Activated CD4-positive, alpha-beta memory T cell treated with anti-CD3 and anti-CD28 coated beads, Interleukin-2, amount 10 ng/mL, durations not matched to agents 7 days and 5 days (primary cell): ENCODE data around the gene SMC3. TPM values are rescaled to one million over a fixed set of nuclear protein-coding genes. Genes with fewer than 3 reads are reported as not detected.
A peak's percentile ranks its signal among the peaks of the same experiment; 100 is the strongest.
"Not testable (repeated sequence)": the region's sequence is repeated elsewhere in the genome, so short reads cannot be mapped to it uniquely, and the experiment has no call there.

Source experiments
- CTCF ChIA-PET: fragments of 350-600 bp; sonication (Branson Sonifier 250); formaldehyde crosslinking; loops from one replicate; lab custom pipeline; 2021; ENCODE audit warnings: antibody characterized with exemption, inconsistent platforms; lab: Charles Lee
- POLR2A ChIA-PET: fragments of 350-600 bp; sonication (Branson Sonifier 250); formaldehyde crosslinking; loops from one replicate; lab custom pipeline; 2021; ENCODE audit warnings: antibody characterized with exemption; lab: Charles Lee
- DNase-seq: peaks from one replicate; pipeline ENCODE4 v3.0.0-alpha.2; 2020
- H3K27ac Mint-ChIP-seq: one replicate; pipeline ENCODE4 v1.8.0; 2021; ENCODE audit warnings: mild to moderate bottlenecking, mixed read lengths
- H3K27me3 Mint-ChIP-seq: one replicate; pipeline ENCODE4 v1.8.0; 2021; ENCODE audit warnings: mixed read lengths
- H3K36me3 Mint-ChIP-seq: one replicate; pipeline ENCODE4 v1.8.0; 2021; ENCODE audit warnings: low read depth, mixed read lengths
- H3K4me1 Mint-ChIP-seq: one replicate; pipeline ENCODE4 v1.8.0; 2021; ENCODE audit warnings: mixed read lengths
- H3K4me3 Mint-ChIP-seq: one replicate; pipeline ENCODE4 v1.8.0; 2021; ENCODE audit warnings: mild to moderate bottlenecking, mixed read lengths
- H3K9me3 Mint-ChIP-seq: one replicate; pipeline ENCODE4 v1.8.0; 2021; ENCODE audit warnings: mixed read lengths
- total RNA-seq, 2 experiments: library from RNA; stranded (reverse); gene quantifications; one replicate each; pipeline ENCODE4 v1.2.3, GENCODE V29; 2021

The SMC3 gene
- total RNA-seq, 2 experiments from 2014 or later, result 81.0 to 83.0 TPM

DNA sequence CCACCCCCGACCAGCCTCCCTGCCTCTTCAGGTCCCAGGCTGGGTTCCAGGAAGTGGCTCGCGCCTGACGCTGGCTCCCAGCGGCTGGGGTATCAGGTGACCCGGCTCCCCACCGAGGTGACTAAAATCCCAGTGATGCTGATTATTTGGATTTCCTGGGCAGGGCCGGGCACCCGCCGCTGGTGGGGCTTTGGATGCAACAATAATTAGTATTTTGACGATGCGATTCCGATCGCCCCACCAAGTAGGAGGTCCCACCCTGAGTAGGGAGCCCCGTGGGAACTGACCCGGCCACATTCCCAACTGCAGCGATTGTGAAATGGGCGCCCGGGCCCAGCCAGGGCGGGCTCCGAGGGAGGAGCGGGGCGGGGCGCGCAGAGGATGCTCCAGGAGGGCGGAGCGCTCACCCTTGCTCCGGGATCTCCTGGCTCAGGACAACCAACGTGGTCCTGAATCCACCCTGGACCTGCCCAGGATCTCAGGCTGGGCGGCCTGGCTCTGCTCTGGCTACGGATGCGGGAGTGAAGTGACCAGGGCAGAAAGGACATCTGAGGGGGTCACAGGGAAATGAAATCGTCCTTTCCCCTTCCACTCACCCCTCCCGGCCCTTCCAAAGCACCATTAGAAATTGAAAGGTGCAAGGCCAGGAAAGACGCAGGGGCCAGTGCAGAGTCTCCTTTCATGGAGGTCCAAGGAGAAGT is 37.2 kb upstream of the SMC3 start:
- no peaks in the 10 kb centered on the region for H3K36me3 Mint-ChIP-seq
- ChIA-PET CTCF (interaction anchor here (1.6 to 1.9 kb wide), 3 partner anchors 16 to 216 kb away, joined by 3 to 5 read pairs (median 5); no protein-coding TSS in a partner anchor), POLR2A (interaction anchor here (1.0 to 1.2 kb wide), 2 partner anchors 32 to 37 kb away, joined by 4 to 5 read pairs; no protein-coding TSS in a partner anchor)
- no peak overlapping the region for H3K4me3 Mint-ChIP-seq
- H3K27ac Mint-ChIP-seq, result peak overlapping the region; percentile 3
- no peaks in the 10 kb centered on the region for H3K27me3 Mint-ChIP-seq
- H3K4me1 Mint-ChIP-seq, result peaks cover 62% of the 10 kb centered on the region
- no peak for DNase-seq
- no peaks in the 10 kb centered on the region for H3K9me3 Mint-ChIP-seq

DNA sequence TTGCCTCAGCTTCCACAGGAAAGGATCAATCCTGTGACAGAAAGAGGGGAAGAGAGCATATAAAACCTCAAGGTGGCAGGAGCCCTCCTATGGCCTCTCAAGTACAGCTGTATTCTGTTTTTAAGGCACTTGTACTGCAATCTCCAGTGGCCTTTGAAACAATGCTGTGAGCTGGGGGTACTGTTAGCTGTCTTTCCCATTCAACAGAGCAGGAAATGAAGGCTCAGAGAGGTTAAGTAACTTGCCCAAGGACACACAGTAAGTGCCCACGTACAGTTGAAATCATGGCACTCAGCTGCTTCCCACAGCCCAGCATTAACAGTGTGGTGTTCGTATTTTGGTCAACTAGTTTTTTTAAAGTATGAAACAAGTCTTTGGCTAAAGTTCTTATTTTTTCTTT is 35.8 kb upstream of the SMC3 start:
- Mint-ChIP-seq H3K36me3 (no peaks in the 10 kb centered on the region), H3K27me3 (no peaks in the 10 kb centered on the region), H3K4me1 (peaks cover 63% of the 10 kb centered on the region), H3K9me3 (no peaks in the 10 kb centered on the region), H3K27ac (no peak overlapping the region), H3K4me3 (no peak overlapping the region)
- no peak for DNase-seq
- CTCF ChIA-PET, result interaction anchor here (0.7 to 1.7 kb wide), 3 partner anchors 15 to 177 kb away, joined by 3 to 5 read pairs (median 3); no protein-coding TSS in a partner anchor
- POLR2A ChIA-PET, result interaction anchor here (1.2 kb wide), 1 partner anchor 9 kb away, joined by 3 read pairs; no protein-coding TSS in a partner anchor

DNA sequence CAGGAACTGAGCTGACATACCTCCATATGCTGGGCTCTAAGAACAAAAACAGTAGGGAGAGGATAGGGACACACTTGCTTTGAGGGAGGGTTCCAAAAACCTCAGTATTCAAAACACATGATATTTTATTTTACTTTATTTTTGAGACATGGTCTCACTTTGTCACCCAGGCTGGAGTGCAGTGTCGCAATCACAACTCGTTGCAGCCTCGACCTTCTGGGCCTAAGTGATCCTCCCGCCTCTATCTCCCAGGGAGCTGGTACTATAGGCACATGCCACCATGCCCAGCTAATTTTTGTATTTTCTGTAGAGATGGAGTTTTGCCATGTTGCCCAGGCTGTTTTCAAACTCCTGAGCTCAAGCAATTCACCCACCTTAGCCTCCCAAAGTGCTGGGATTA is 34.9 kb upstream of the SMC3 start:
- H3K27ac Mint-ChIP-seq, result not testable (repeated sequence)

GRCh38 chr10:110533149-110533548 is 34.3 kb upstream of the SMC3 start:
- DNase-seq, result no peak
- Mint-ChIP-seq H3K27me3 (peaks cover 6% of the 10 kb centered on the region), H3K4me1 (peaks cover 60% of the 10 kb centered on the region), H3K36me3 (no peaks in the 10 kb centered on the region), H3K4me3 (no peak overlapping the region), H3K9me3 (no peaks in the 10 kb centered on the region), H3K27ac (no peak overlapping the region)
- POLR2A ChIA-PET, result interaction anchor here (1.1 to 2.3 kb wide), 4 partner anchors 21 to 178 kb away, joined by 3 to 7 read pairs (median 4); no protein-coding TSS in a partner anchor
- CTCF ChIA-PET, result interaction anchor here (0.8 kb wide), 1 partner anchor 13 kb away, joined by 3 read pairs; no protein-coding TSS in a partner anchor

More for the DNA sequence above, 34.9 kb upstream of the SMC3 start:
- H3K9me3 Mint-ChIP-seq, H3K27me3 Mint-ChIP-seq, H3K36me3 Mint-ChIP-seq, H3K4me3 Mint-ChIP-seq, DNase-seq: not testable (repeated sequence)
- ChIA-PET CTCF (interaction anchor here (1.7 kb wide), 1 partner anchor 14 kb away, joined by 5 read pairs; no protein-coding TSS in a partner anchor), POLR2A (interaction anchor here (1.1 to 2.3 kb wide), 4 partner anchors 21 to 177 kb away, joined by 3 to 7 read pairs (median 4); no protein-coding TSS in a partner anchor)
- peaks cover 65% of the 10 kb centered on the region for H3K4me1 Mint-ChIP-seq

DNA sequence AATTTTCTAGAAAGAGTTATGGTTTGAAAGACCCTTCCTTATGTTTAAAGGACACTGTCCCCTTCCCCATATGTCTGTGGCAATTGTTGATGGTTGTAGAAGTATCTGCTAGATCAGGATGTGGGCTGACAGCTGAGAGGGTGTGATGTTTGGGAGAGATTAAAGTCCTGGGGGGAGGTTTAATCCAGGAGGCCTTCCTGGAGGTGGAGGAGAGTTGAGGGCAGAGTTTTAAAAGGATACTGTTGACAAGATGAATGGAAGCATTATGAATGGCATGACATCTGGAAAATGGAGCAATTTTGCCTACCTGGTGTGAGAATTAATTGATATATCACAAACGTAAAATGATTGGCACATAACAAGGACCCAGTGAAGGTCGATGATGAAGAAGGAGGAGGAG is 32.9 kb upstream of the SMC3 start:
- Mint-ChIP-seq H3K4me3 (no peak overlapping the region), H3K4me1 (peaks cover 47% of the 10 kb centered on the region), H3K36me3 (no peaks in the 10 kb centered on the region), H3K27ac (no peak overlapping the region), H3K27me3 (peaks cover 6% of the 10 kb centered on the region), H3K9me3 (no peaks in the 10 kb centered on the region)
- DNase-seq, result no peak
- ChIA-PET POLR2A (interaction anchor here (1.6 to 1.8 kb wide), 2 partner anchors 31 to 180 kb away, joined by 5 read pairs; no protein-coding TSS in a partner anchor), CTCF (interaction anchor here (2.4 kb wide), 1 partner anchor 180 kb away, joined by 9 read pairs; no protein-coding TSS in a partner anchor)

GRCh38 chr10:110535958-110536891 is 31.3 kb upstream of the SMC3 start:
- Mint-ChIP-seq H3K9me3 (no peaks in the 10 kb centered on the region), H3K4me1 (peaks cover 38% of the 10 kb centered on the region), H3K36me3 (no peaks in the 10 kb centered on the region), H3K4me3 (no peak overlapping the region), H3K27ac (peak overlapping the region; percentile 30), H3K27me3 (peaks cover 6% of the 10 kb centered on the region)
- ChIA-PET CTCF (interaction anchor here (2.4 to 2.6 kb wide), 2 partner anchors 10 to 181 kb away, joined by 9 read pairs; no protein-coding TSS in a partner anchor), POLR2A (interaction anchor here (1.0 to 1.8 kb wide), 4 partner anchors 22 to 231 kb away, joined by 3 to 6 read pairs (median 4); no protein-coding TSS in a partner anchor)
- peak; percentile 75 for DNase-seq

DNA sequence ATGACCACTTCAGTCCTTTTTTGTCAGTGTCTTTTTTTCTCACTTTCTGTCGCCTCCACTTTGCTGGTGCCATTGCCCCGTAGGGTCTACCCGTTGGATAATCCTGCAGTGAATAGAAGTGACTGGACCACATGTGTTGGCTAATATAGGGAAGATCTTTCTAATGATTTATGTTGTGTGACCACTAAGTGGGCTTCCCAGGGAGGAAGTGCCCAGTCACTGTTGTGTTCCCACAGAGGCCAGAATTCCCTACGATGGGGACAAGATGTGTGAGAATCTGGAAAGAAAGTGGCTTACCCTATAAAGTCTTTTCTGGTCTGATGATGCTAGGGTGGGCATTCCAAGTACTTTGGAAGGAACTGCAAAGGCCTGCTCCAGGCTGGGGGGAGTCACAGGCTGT is 28.4 kb upstream of the SMC3 start:
- Mint-ChIP-seq H3K36me3 (no peaks in the 10 kb centered on the region), H3K27me3 (peaks cover 6% of the 10 kb centered on the region), H3K4me1 (peaks cover 33% of the 10 kb centered on the region), H3K9me3 (no peaks in the 10 kb centered on the region), H3K27ac (no peak overlapping the region), H3K4me3 (no peak overlapping the region)
- ChIA-PET CTCF (interaction anchor here (1.2 kb wide), 1 partner anchor 234 kb away, joined by 3 read pairs; no protein-coding TSS in a partner anchor), POLR2A (interaction anchor here (1.7 to 2.1 kb wide), 2 partner anchors 10 to 40 kb away, joined by 4 to 7 read pairs; no protein-coding TSS in a partner anchor)
- no peak for DNase-seq

GRCh38 chr10:110540031-110540430 is 27.5 kb upstream of the SMC3 start:
- no peak overlapping the region for H3K4me3 Mint-ChIP-seq
- H3K27me3 Mint-ChIP-seq, result peaks cover 6% of the 10 kb centered on the region
- no peak overlapping the region for H3K27ac Mint-ChIP-seq
- H3K4me1 Mint-ChIP-seq, result peaks cover 25% of the 10 kb centered on the region
- ChIA-PET POLR2A (interaction anchor here (0.9 to 2.1 kb wide), 4 partner anchors 11 to 205 kb away, joined by 3 to 7 read pairs (median 4); no protein-coding TSS in a partner anchor), CTCF (interaction anchor here (0.8 to 1.2 kb wide), 3 partner anchors 37 to 235 kb away, joined by 3 to 4 read pairs (median 3); partner anchors contain the start of gene SMNDC1)
- no peak for DNase-seq
- H3K9me3 Mint-ChIP-seq, result no peaks in the 10 kb centered on the region
- no peaks in the 10 kb centered on the region for H3K36me3 Mint-ChIP-seq

DNA sequence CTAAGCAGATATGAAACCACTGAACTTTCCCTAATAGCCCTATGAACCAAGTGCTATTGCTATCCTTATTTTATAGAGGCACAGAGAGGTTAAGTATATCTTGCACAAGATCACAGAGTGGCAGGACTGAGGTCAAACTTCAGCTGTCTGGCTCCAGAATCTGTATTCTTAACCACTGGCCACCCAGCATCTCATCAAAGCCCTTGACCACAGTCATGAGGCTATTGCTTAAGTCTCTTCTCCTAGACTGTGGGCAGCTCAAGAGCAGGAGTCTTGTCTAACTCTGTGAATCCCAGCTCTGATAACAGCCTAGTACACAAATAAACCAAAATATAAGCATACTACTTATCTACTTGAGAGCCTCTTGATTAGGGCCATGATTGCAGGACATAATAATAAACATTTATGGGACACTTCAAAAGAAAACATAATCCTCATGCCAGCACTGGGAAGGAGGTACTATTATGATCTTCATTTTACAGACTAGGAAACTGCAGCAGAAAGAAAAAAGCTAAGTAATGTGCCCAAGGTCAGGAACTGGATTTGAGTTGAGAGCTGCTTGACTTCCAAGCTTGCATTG is 22.4 kb upstream of the SMC3 start:
- H3K4me1 Mint-ChIP-seq, result peaks cover 12% of the 10 kb centered on the region
- H3K27me3 Mint-ChIP-seq, result peaks cover 10% of the 10 kb centered on the region
- H3K36me3 Mint-ChIP-seq, result no peaks in the 10 kb centered on the region
- DNase-seq, result no peak
- no peak overlapping the region for H3K4me3 Mint-ChIP-seq
- ChIA-PET POLR2A (interaction anchor here (2.3 to 3.3 kb wide), 4 partner anchors 44 to 240 kb away, joined by 6 to 26 read pairs (median 18); partner anchors contain the start of genes DUSP5 and SMNDC1), CTCF (interaction anchor here (0.5 to 3.7 kb wide), 8 partner anchors 41 to 239 kb away, joined by 3 to 67 read pairs (median 18); partner anchors contain the start of gene SMNDC1)
- no peaks in the 10 kb centered on the region for H3K9me3 Mint-ChIP-seq
- H3K27ac Mint-ChIP-seq, result no peak overlapping the region

DNA sequence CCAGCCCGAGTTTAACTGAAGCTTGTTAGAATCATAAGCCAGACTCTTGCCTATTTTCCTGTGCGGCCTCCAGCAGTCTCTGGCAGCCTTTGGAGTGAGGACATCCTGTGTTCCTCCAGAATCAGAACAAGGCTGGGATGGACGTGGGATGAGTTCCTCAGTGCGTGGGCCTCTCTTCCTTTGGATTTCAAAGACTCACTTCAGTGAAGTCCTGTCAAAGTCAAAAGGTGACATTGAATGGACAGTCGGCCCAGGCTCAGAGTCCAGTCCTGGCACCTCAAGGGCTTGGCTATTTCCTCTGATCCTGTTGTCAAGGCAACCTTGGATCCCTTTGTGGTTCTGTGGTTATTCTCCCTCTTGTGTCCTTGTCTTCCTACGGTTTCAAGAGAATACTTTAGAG is 21.4 kb upstream of the SMC3 start:
- Mint-ChIP-seq H3K9me3 (no peaks in the 10 kb centered on the region), H3K27ac (no peak overlapping the region), H3K4me1 (peaks cover 10% of the 10 kb centered on the region), H3K36me3 (no peaks in the 10 kb centered on the region), H3K27me3 (peaks cover 16% of the 10 kb centered on the region), H3K4me3 (no peak overlapping the region)
- DNase-seq, result no peak
- ChIA-PET POLR2A (interaction anchor here (1.4 to 3.3 kb wide), 6 partner anchors 17 to 241 kb away, joined by 3 to 26 read pairs (median 9); partner anchors contain the start of genes DUSP5 and SMNDC1), CTCF (interaction anchor here (0.8 to 3.7 kb wide), 18 partner anchors 9 to 240 kb away, joined by 3 to 67 read pairs (median 5); partner anchors contain the start of genes DUSP5, SMC3 and SMNDC1)

GRCh38 chr10:110546499-110547110 is 20.9 kb upstream of the SMC3 start:
- ChIA-PET POLR2A (interaction anchor here (0.9 to 3.3 kb wide), 7 partner anchors 18 to 242 kb away, joined by 3 to 26 read pairs (median 6); partner anchors contain the start of genes DUSP5 and SMNDC1), CTCF (interaction anchor here (0.6 to 3.7 kb wide), 27 partner anchors 9 to 241 kb away, joined by 3 to 67 read pairs (median 4); partner anchors contain the start of genes DUSP5, SMC3 and SMNDC1)
- Mint-ChIP-seq H3K27me3 (peaks cover 20% of the 10 kb centered on the region), H3K4me1 (peaks cover 10% of the 10 kb centered on the region), H3K9me3 (no peaks in the 10 kb centered on the region), H3K36me3 (no peaks in the 10 kb centered on the region), H3K27ac (no peak overlapping the region), H3K4me3 (no peak overlapping the region)
- no peak for DNase-seq
